GM23248 (cell line): ENCODE data around the gene PI4KA.
"Not testable (repeated sequence)": the region's sequence is repeated elsewhere in the genome, so short reads cannot be mapped to it uniquely, and the experiment has no call there.

Experiments
- EZH2 ChIP-seq: fragments of 200-600 bp; sonication (generic); IDR thresholded peaks from 2 replicates; pipeline ENCODE4 v1.6.1; 2018; ENCODE audit warnings: antibody characterized with exemption, mild to moderate bottlenecking; ENCODE audit not compliant: insufficient read depth, poor library complexity, severe bottlenecking
- EZH2phosphoT487 ChIP-seq: fragments of 200-600 bp; sonication (generic); IDR thresholded peaks from 2 replicates; pipeline ENCODE4 v1.6.1; 2018; ENCODE audit warnings: antibody characterized with exemption, moderate library complexity, mild to moderate bottlenecking, low read depth; ENCODE audit not compliant: insufficient read depth

DNA sequence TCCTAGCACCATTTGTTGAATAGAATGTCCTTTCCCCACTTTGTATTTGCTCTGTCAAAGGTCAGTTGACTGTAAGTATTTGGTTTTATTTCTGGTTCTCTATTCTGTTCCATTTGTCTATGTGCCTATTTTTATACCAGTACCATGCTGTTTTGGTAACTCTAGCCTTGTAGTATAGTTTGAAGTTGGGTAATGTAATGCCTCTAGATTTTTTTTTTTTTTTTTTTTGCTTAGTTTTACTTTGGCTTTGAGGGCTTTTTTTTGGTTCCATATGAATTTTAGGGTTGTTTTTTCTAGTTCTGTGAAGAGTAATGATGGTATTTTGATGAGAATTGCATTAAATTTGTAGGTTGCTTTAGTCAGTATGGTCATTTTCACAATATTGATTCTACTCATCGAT, 183.0 kb downstream of the PI4KA start:
- TF ChIP-seq EZH2, EZH2phosphoT487: not testable (repeated sequence)
